HUES6 (cell line): ENCODE results near the gene TSPAN17.

Source experiments
- H3K27ac ChIP-seq: 2 replicates; pipeline ENCODE4 v1.7.0; 2013; ENCODE audit warnings: low read depth, mild to moderate bottlenecking, low read length, inconsistent platforms
- H3K27me3 ChIP-seq: 2 replicates; pipeline ENCODE4 v1.6.1; 2013; ENCODE audit warnings: low read length; ENCODE audit not compliant: control insufficient read depth, insufficient read depth
- H3K36me3 ChIP-seq: 2 replicates; pipeline ENCODE4 v1.6.1; 2013; ENCODE audit warnings: low read length; ENCODE audit not compliant: control insufficient read depth, insufficient read depth
- H3K4me1 ChIP-seq: 2 replicates; pipeline ENCODE4 v1.6.1; 2013; ENCODE audit warnings: low read length; ENCODE audit not compliant: control insufficient read depth, insufficient read depth
- H3K4me3 ChIP-seq: 2 replicates; pipeline ENCODE4 v1.5.1; 2013; ENCODE audit warnings: low read depth, low read length
- H3K9ac ChIP-seq: one replicate; pipeline ENCODE4 v1.6.1; 2013; ENCODE audit warnings: mild to moderate bottlenecking, low read length
- H3K9me3 ChIP-seq: 2 replicates; pipeline ENCODE4 v1.6.1; 2013; ENCODE audit warnings: low read depth, low read length; ENCODE audit not compliant: control insufficient read depth, insufficient read depth

TSPAN17 gene

GRCh38 chr5:176643491-176644219 is 3.6 kb upstream of the TSPAN17 start:
- no peak overlapping the region for H3K4me3 ChIP-seq
- no peaks in the 10 kb centered on the region for H3K9me3 ChIP-seq
- H3K4me1 ChIP-seq: peaks cover 41% of the 10 kb centered on the region
- H3K27me3 ChIP-seq: no peaks in the 10 kb centered on the region
- H3K27ac ChIP-seq: no peak overlapping the region
- no peak overlapping the region for H3K9ac ChIP-seq
- H3K36me3 ChIP-seq: no peaks in the 10 kb centered on the region

- H3K27me3 ChIP-seq: no peaks in the 10 kb centered on the region
- no peaks in the 10 kb centered on the region for H3K36me3 ChIP-seq
- peaks cover 41% of the 10 kb centered on the region for H3K4me1 ChIP-seq
- no peak overlapping the region for H3K4me3 ChIP-seq
- no peak overlapping the region for H3K9ac ChIP-seq
- no peak overlapping the region for H3K27ac ChIP-seq
- no peaks in the 10 kb centered on the region for H3K9me3 ChIP-seq
These were observed 3.0 kb upstream of the TSPAN17 start for GRCh38 chr5:176644294-176644693.

- Histone ChIP-seq H3K27me3 (no peaks in the 10 kb centered on the region), H3K36me3 (no peaks in the 10 kb centered on the region), H3K4me1 (peaks cover 44% of the 10 kb centered on the region), H3K9ac (no peak overlapping the region), H3K27ac (no peak overlapping the region), H3K9me3 (no peaks in the 10 kb centered on the region), H3K4me3 (no peak overlapping the region)
These were observed 2.2 kb upstream of the TSPAN17 start for GRCh38 chr5:176644878-176645670.

- Histone ChIP-seq H3K36me3 (no peaks in the 10 kb centered on the region), H3K9me3 (no peaks in the 10 kb centered on the region), H3K27ac (no peak overlapping the region), H3K27me3 (no peaks in the 10 kb centered on the region), H3K4me3 (no peak overlapping the region), H3K9ac (no peak overlapping the region), H3K4me1 (peaks cover 51% of the 10 kb centered on the region)
These were observed 1.1 kb upstream of the TSPAN17 start for GRCh38 chr5:176646049-176646706.

- peak overlapping the region; percentile 9 for H3K9ac ChIP-seq
- H3K9me3 ChIP-seq: no peaks in the 10 kb centered on the region
- H3K4me3 ChIP-seq: peak overlapping the region; percentile 40
- no peaks in the 10 kb centered on the region for H3K27me3 ChIP-seq
- H3K4me1 ChIP-seq: peaks cover 51% of the 10 kb centered on the region
- no peaks in the 10 kb centered on the region for H3K36me3 ChIP-seq
- H3K27ac ChIP-seq: no peak overlapping the region
These were observed 616 bp upstream of the TSPAN17 start for GRCh38 chr5:176646707-176647029.

GRCh38 chr5:176647843-176648473 is 674 bp downstream of the TSPAN17 start:
- H3K27me3 ChIP-seq: no peaks in the 10 kb centered on the region

GRCh38 chr5:176648474-176649194 is 1.4 kb downstream of the TSPAN17 start:
- Histone ChIP-seq H3K4me1 (peaks cover 36% of the 10 kb centered on the region), H3K9me3 (no peaks in the 10 kb centered on the region), H3K36me3 (peaks cover 4% of the 10 kb centered on the region), H3K27ac (no peak overlapping the region), H3K4me3 (peak overlapping the region; percentile 87), H3K9ac (peak overlapping the region; percentile 66), H3K27me3 (no peaks in the 10 kb centered on the region)

More at GRCh38 chr5:176647843-176648473, 674 bp downstream of the TSPAN17 start:
- Histone ChIP-seq H3K9me3 (no peaks in the 10 kb centered on the region), H3K36me3 (no peaks in the 10 kb centered on the region; the same call in 1 of the 2 replicates), H3K4me3 (peak overlapping the region; percentile 87), H3K4me1 (peaks cover 43% of the 10 kb centered on the region), H3K9ac (peak overlapping the region; percentile 66), H3K27ac (peak overlapping the region; percentile 46; the same call in 1 of the 2 replicates)

- H3K9ac ChIP-seq: no peak overlapping the region
- no peak overlapping the region for H3K27ac ChIP-seq
- H3K9me3 ChIP-seq: no peaks in the 10 kb centered on the region
- no peak overlapping the region for H3K4me3 ChIP-seq
- H3K4me1 ChIP-seq: peaks cover 23% of the 10 kb centered on the region
- H3K27me3 ChIP-seq: no peaks in the 10 kb centered on the region
- peaks cover 11% of the 10 kb centered on the region for H3K36me3 ChIP-seq
These were observed 3.1 kb downstream of the TSPAN17 start for GRCh38 chr5:176650354-176650884.

- H3K27ac ChIP-seq: no peak overlapping the region
- no peaks in the 10 kb centered on the region for H3K9me3 ChIP-seq
- no peak overlapping the region for H3K4me3 ChIP-seq
- no peaks in the 10 kb centered on the region for H3K27me3 ChIP-seq
- H3K36me3 ChIP-seq: peaks cover 12% of the 10 kb centered on the region
- no peak overlapping the region for H3K9ac ChIP-seq
- H3K4me1 ChIP-seq: peaks cover 20% of the 10 kb centered on the region
These were observed 4.2 kb downstream of the TSPAN17 start for GRCh38 chr5:176651472-176651980.

GRCh38 chr5:176652136-176652535 is 4.9 kb downstream of the TSPAN17 start:
- no peak overlapping the region for H3K27ac ChIP-seq
- no peaks in the 10 kb centered on the region for H3K9me3 ChIP-seq
- H3K36me3 ChIP-seq: peaks cover 12% of the 10 kb centered on the region
- H3K4me3 ChIP-seq: no peak overlapping the region
- H3K9ac ChIP-seq: no peak overlapping the region
- peaks cover 16% of the 10 kb centered on the region for H3K4me1 ChIP-seq
- H3K27me3 ChIP-seq: no peaks in the 10 kb centered on the region
